HepG2 (cell line): Measurements from ENCODE around the gene TENT5A. TPM values are rescaled to one million over a fixed set of nuclear protein-coding genes. Genes with fewer than 3 reads are reported as not detected.
A peak's percentile ranks its signal among the peaks of the same experiment; 100 is the strongest.

ENCODE experiments used
- ATAC-seq: fragments of 200-7000 bp; cut with Tn5 transposase; 3 replicates; pipeline ENCODE4 v1.9.1; 2020; ENCODE audit warnings: mild to moderate bottlenecking, moderate library complexity
- BruUV-seq: library from RNA; stranded (reverse); fragments of 400-500 nt; replicated peaks from 2 replicates; lab custom pipeline; 2021; lab: Mats Ljungman, UMichigan
- CTCF ChIA-PET: fragments of 300-600 bp; formaldehyde crosslinking; extraction: SDS; loops from one replicate; lab custom pipeline; 2021; ENCODE audit warnings: low total read pairs, inconsistent platforms, low intra/inter-chr PET ratio; lab: Yijun Ruan, JAX
- POLR2A ChIA-PET: fragments of 350-600 bp; sonication (Branson Sonifier 250); formaldehyde crosslinking; loops from one replicate; lab custom pipeline; 2020; ENCODE audit warnings: antibody characterized with exemption, inconsistent platforms; lab: Yijun Ruan, JAX
- DNase-seq: peaks from one replicate; pipeline ENCODE4 v3.0.0-alpha.2; 2015; ENCODE audit warnings: low spot score
- FAIRE-seq: peaks from 3 replicates; lab custom pipeline; 2011; peaks lifted over from hg19 to GRCh38; lab: Jason Lieb, UNC
- H2AFZ ChIP-seq: one replicate; pipeline ENCODE4 v1.6.1; 2011; ENCODE audit warnings: low read length, inconsistent platforms
- H3K27ac ChIP-seq: fragments of 300-600 bp; 3 replicates; pipeline ENCODE4 v1.8.0; 2011; ENCODE audit warnings: mixed run types, mild to moderate bottlenecking, mixed read lengths, low read length, inconsistent platforms; ENCODE audit not compliant: insufficient read depth; ENCODE audit errors: extremely low read length
- H3K27me3 ChIP-seq, 2 experiments: fragments of 200-600 bp in 1 of 2; 2 replicates in 1 of 2; 3 replicates in 1 of 2; pipeline versions ENCODE4 v1.6.0 to v1.8.0; 2011; ENCODE audit warnings: low read length in 2 of 2, mild to moderate bottlenecking in 2 of 2, moderate library complexity in 2 of 2, inconsistent platforms in 1 of 2; ENCODE audit not compliant: insufficient read depth in 2 of 2, control insufficient read depth in 1 of 2
- H3K36me3 ChIP-seq, 2 experiments: fragments of 200-600 bp in 1 of 2; replicated peaks in 1 of 2; 2 replicates in 1 of 2; 3 replicates in 1 of 2; pipeline versions ENCODE4 v1.5.1 to v1.8.0; 2011; ENCODE audit warnings: low read length in 2 of 2, inconsistent platforms in 1 of 2; ENCODE audit not compliant: insufficient read depth in 2 of 2, control insufficient read depth in 1 of 2
- H3K4me1 ChIP-seq: 2 replicates; pipeline ENCODE4 v1.5.1; 2012; ENCODE audit warnings: low read length, inconsistent platforms; ENCODE audit not compliant: insufficient read depth
- H3K4me2 ChIP-seq: 2 replicates; pipeline ENCODE4 v1.6.0; 2011; ENCODE audit warnings: low read depth, low read length, inconsistent platforms
- H3K4me3 ChIP-seq, 3 experiments: fragments of 200-600 bp in 1 of 3; sonication (generic), shearing (Covaris generic) in 1 of 3; replicated peaks in 1 of 3; 2 replicates each; pipeline ENCODE4 v1.5.1; 2011 to 2016; ENCODE audit warnings: low read length in 3 of 3, inconsistent platforms in 2 of 3, low read depth in 2 of 3, mild to moderate bottlenecking in 2 of 3, control low read depth in 1 of 3, mixed read lengths in 1 of 3; ENCODE audit not compliant: insufficient read depth in 1 of 3
- H3K79me2 ChIP-seq: one replicate; pipeline ENCODE4 v1.6.1; 2011; ENCODE audit warnings: low read length, inconsistent platforms; ENCODE audit not compliant: insufficient read depth
- H3K9ac ChIP-seq: 2 replicates; pipeline ENCODE4 v1.6.0; 2011; ENCODE audit warnings: mild to moderate bottlenecking, low read depth, low read length, inconsistent platforms; ENCODE audit not compliant: insufficient read depth
- H3K9me3 ChIP-seq: 2 replicates; pipeline ENCODE4 v1.5.1; 2012; ENCODE audit warnings: mild to moderate bottlenecking, low read length
- H4K20me1 ChIP-seq: 2 replicates; pipeline ENCODE4 v1.6.0; 2011; ENCODE audit warnings: inconsistent platforms, mild to moderate bottlenecking, low read length, moderate library complexity; ENCODE audit not compliant: insufficient read depth
- ATF1 ChIP-seq: IDR thresholded peaks from 2 replicates; pipeline ENCODE4 v1.6.1; 2016; ENCODE audit warnings: mild to moderate bottlenecking, control low read depth
- CSRNP2 ChIP-seq: sonication (generic); formaldehyde crosslinking; conservative IDR thresholded peaks from 2 replicates; pipeline ENCODE4 v1.8.0; 2022; ENCODE audit warnings: low read depth, missing genetic modification reagents
- ELK4 ChIP-seq: sonication (generic); formaldehyde crosslinking; IDR thresholded peaks from 2 replicates; pipeline ENCODE4 v1.9.0; 2021; ENCODE audit warnings: missing genetic modification reagents, borderline replicate concordance
- FOXA3 ChIP-seq: IDR thresholded peaks from 2 replicates; pipeline ENCODE4 v1.6.1; 2016; ENCODE audit warnings: missing genetic modification reagents, missing compliant biosample characterization
- NCOA1 ChIP-seq: sonication (generic); formaldehyde crosslinking; IDR thresholded peaks from 2 replicates; pipeline ENCODE4 v1.9.0; 2021; ENCODE audit warnings: missing genetic modification reagents
- NR2F6 ChIP-seq, 2 experiments: IDR thresholded peaks; 2 replicates each; pipeline ENCODE4 v1.6.1; 2016; ENCODE audit warnings: antibody characterized with exemption in 1 of 2, mild to moderate bottlenecking in 1 of 2
- SOX6 ChIP-seq, 2 experiments: fragments of 450-650 bp in 1 of 2; sonication (generic) in 1 of 2; formaldehyde crosslinking in 1 of 2; IDR thresholded peaks; 2 replicates each; pipeline versions ENCODE4 v1.4.0 to v1.6.1; 2017 to 2020; ENCODE audit warnings: antibody characterized with exemption in 1 of 2, mild to moderate bottlenecking in 1 of 2, missing genetic modification reagents in 1 of 2
- ZBED4 ChIP-seq: sonication (generic); formaldehyde crosslinking; IDR thresholded peaks from 2 replicates; pipeline ENCODE4 v1.4.0; 2020; ENCODE audit warnings: missing genetic modification reagents, borderline replicate concordance
- ZNF724P ChIP-seq: sonication (generic); formaldehyde crosslinking; IDR thresholded peaks from 2 replicates; pipeline ENCODE4 v1.8.0; 2022; ENCODE audit warnings: missing genetic modification reagents, borderline replicate concordance
- WGBS: methylation state at CpG from one replicate; pipeline ENCODE4 v1.1.6; 2017; ENCODE audit warnings: low lambda C conversion rate; 5-methylcytosine and 5-hydroxymethylcytosine counted together
- in situ Hi-C: cut with HindIII; loops from 2 replicates; pipeline ENCODE4 v1.10.0; 2017; ENCODE audit warnings: low pct_unique_long_range_greater_than_20kb; ENCODE audit not compliant: extremely low pct_ligation_motif_present
- intact Hi-C: fragments of 100-400 bp; cut with micrococcal nuclease; formaldehyde crosslinking; loops from one replicate; pipeline ENCODE4 v1.10.0; 2022; ENCODE audit not compliant: unreplicated experiment
- polyA plus RNA-seq, 8 experiments: library from polyadenylated mRNA; depleted of rRNA in 3 of 8; stranded (reverse) in 7 of 8; unstranded in 1 of 8; fragments of >200 nt; fragmentation: Illumina TruSeq in 4 of 8; extraction: Trizol in 4 of 8; gene quantifications; 2 replicates each; pipeline versions ENCODE4 v1.2.1 to v1.2.3, GENCODE V29; 2011 to 2016; ENCODE audit warnings: low read depth in 4 of 8, missing spikeins in 1 of 8, mixed read lengths in 1 of 8; ENCODE audit not compliant: insufficient read depth in 1 of 8
- total RNA-seq, 5 experiments: library from RNA; depleted of rRNA; stranded (reverse); fragments of >200 nt; fragmentation: Illumina TruSeq; extraction: Trizol; gene quantifications; 2 replicates each; pipeline ENCODE4 v1.2.3, GENCODE V29; 2016; ENCODE audit warnings: low read depth in 1 of 5
- TF ChIP-seq, protein P1 (sequence below): sonication (generic); formaldehyde crosslinking; IDR thresholded peaks from 2 replicates; pipeline ENCODE4 v1.8.0; 2023; ENCODE audit warnings: mild to moderate bottlenecking, missing genetic modification reagents
- TF ChIP-seq, protein P2 (sequence below): sonication (generic); formaldehyde crosslinking; IDR thresholded peaks from 2 replicates; pipeline ENCODE4 v1.4.0; 2020; ENCODE audit warnings: missing genetic modification reagents
- TF ChIP-seq, protein P3 (sequence below): sonication (generic); formaldehyde crosslinking; IDR thresholded peaks from 2 replicates; pipeline ENCODE4 v1.4.0; 2020; ENCODE audit warnings: missing genetic modification reagents

Gene TENT5A
- total and polyA plus RNA-seq, 2 of the 13 experiments (the other 11 are each of a cell fraction or from before 2014, with no cell fraction given) = 8.0 to 13.8 TPM

DNA sequence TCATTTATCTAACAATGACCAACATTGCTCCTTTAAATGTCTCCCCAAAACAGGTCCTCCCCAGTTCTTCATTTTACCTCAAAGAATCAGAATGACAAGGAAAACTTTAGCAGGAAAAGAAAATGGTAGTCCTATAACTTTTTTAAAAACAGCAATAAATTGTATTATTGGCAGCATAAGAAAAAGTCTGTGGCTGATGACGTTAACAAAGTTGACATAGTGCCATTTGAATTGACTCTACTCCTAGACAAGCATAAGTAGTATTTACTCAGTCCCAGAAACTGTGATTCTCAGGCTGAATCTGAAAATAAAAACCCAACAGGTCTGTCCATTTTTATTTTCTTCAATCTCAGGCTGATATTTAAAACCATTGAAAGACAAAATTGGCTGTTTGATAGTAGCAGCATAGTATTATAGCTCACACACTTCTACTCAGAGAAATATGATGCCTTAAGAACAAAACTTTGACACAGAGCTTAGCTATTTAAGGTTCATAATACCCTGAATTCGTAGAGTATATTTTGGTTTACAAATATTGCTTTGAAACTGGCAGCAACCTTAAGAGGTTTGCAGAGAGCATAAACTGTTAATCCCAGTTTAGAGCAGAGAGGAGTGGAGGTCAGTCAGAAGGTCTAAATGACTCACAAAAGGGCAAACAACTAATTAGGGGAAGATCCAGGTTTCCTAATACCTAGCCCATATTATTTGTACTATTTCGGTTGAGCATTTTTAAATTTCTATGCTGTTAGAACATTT is 35.0 kb upstream of the TENT5A start:
- Histone ChIP-seq H3K36me3 (no peaks in the 10 kb centered on the region), H3K27me3 (no peaks in the 10 kb centered on the region), H3K4me2 (peak overlapping the region; percentile 44), H3K9me3 (peaks cover under 1% of the 10 kb centered on the region; the same call in 1 of the 2 replicates), H3K27ac (no peak overlapping the region), H3K4me3 (peak overlapping the region in 1 of 3 experiments; percentile 1; a peak in 1 of 6 replicates), H2AFZ (no peak overlapping the region), H4K20me1 (no peaks in the 10 kb centered on the region), H3K9ac (no peak overlapping the region), H3K79me2 (no peaks in the 10 kb centered on the region), H3K4me1 (peaks cover 44% of the 10 kb centered on the region)
- 2% methylated on average over 3 of the region's 3 CpGs for WGBS
- no TSS peak for BruUV-seq
- ATAC-seq (peak; percentile 86), FAIRE-seq (no peak), DNase-seq (peak; percentile 58)
- CTCF ChIA-PET = no interaction called here
- intact Hi-C loops = loop anchor here (2.0 kb wide), 1 partner anchor 21 kb away; no protein-coding TSS in a partner anchor
- in situ Hi-C loops = no loop called here
- POLR2A ChIA-PET = no interaction called here
- TF ChIP-seq CSRNP2 (CRISPR knock-in tag) = no peak
- TF ChIP-seq, protein P1, sequence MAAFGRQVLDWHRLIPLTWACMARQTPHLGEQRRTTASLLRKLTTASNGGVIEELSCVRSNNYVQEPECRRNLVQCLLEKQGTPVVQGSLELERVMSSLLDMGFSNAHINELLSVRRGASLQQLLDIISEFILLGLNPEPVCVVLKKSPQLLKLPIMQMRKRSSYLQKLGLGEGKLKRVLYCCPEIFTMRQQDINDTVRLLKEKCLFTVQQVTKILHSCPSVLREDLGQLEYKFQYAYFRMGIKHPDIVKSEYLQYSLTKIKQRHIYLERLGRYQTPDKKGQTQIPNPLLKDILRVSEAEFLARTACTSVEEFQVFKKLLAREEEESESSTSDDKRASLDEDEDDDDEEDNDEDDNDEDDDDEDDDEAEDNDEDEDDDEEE (CRISPR knock-in tag) = no peak
- peak; percentile 76 for TF ChIP-seq NR2F6 (IDR thresholded peaks at IDR 0.05)
- TF ChIP-seq NR2F6 (CRISPR knock-in tag; IDR thresholded peaks at IDR 0.05) = peak; percentile 67; the same call in 1 of the 2 replicates
- no peak for TF ChIP-seq SOX6 (IDR thresholded peaks at IDR 0.05)
- 0 out of 2 replicates have a peak, but pooled peaks have one; percentile 3 for TF ChIP-seq SOX6 (CRISPR knock-in tag; IDR thresholded peaks at IDR 0.05)
- TF ChIP-seq ELK4 (CRISPR knock-in tag) = no peak
- TF ChIP-seq, protein P2, sequence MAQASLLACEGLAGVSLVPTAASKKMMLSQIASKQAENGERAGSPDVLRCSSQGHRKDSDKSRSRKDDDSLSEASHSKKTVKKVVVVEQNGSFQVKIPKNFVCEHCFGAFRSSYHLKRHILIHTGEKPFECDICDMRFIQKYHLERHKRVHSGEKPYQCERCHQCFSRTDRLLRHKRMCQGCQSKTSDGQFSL (CRISPR knock-in tag) = no peak
- TF ChIP-seq ZNF724P (CRISPR knock-in tag) = no peak
- TF ChIP-seq, protein P3, sequence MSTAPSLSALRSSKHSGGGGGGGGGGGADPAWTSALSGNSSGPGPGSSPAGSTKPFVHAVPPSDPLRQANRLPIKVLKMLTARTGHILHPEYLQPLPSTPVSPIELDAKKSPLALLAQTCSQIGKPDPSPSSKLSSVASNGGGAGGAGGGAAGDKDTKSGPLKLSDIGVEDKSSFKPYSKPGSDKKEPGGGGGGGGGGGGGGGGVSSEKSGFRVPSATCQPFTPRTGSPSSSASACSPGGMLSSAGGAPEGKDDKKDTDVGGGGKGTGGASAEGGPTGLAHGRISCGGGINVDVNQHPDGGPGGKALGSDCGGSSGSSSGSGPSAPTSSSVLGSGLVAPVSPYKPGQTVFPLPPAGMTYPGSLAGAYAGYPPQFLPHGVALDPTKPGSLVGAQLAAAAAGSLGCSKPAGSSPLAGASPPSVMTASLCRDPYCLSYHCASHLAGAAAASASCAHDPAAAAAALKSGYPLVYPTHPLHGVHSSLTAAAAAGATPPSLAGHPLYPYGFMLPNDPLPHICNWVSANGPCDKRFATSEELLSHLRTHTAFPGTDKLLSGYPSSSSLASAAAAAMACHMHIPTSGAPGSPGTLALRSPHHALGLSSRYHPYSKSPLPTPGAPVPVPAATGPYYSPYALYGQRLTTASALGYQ = no peak
- 0 out of 2 replicates have a peak, but pooled peaks have one; percentile 18 for TF ChIP-seq ATF1 (CRISPR knock-in tag)
- TF ChIP-seq FOXA3 (CRISPR knock-in tag) = peak; percentile 38; the same call in 1 of the 2 replicates
- TF ChIP-seq ZBED4 (CRISPR knock-in tag) = no peak
- TF ChIP-seq NCOA1 (CRISPR knock-in tag) = no peak
